ENCODE measurements around the gene KCNH6.

GRCh38 chr17:63524051-63524450 lies 893 bp downstream of the KCNH6 start:
- TF ChIP-seq TSHZ1 (tag by site-specific recombination; IDR thresholded peaks at IDR 0.05; ENCODE audit: borderline replicate concordance): no peak
- no peak for TF ChIP-seq ZBTB7A (tag by site-specific recombination; IDR thresholded peaks at IDR 0.05; ENCODE audit: low read depth)
- no peak for TF ChIP-seq ZNF580 (tag by site-specific recombination; IDR thresholded peaks at IDR 0.05)
- no peak for TF ChIP-seq ZNF777 (tag by site-specific recombination; IDR thresholded peaks at IDR 0.05; ENCODE audit: borderline replicate concordance)
- no peak for TF ChIP-seq ZBTB44 (tag by site-specific recombination; IDR thresholded peaks at IDR 0.05)
- no peak for TF ChIP-seq ZNF155 (tag by site-specific recombination; IDR thresholded peaks at IDR 0.05)
